OCI-LY1 (cell line): ENCODE measurements around the gene SMIM22.

Experiments used
- CTCF ChIP-seq: fragments of 200-600 bp; sonication (generic), shearing (Covaris generic); IDR thresholded peaks from 2 replicates; pipeline ENCODE4 v1.5.1; 2017; ENCODE audit warnings: mild to moderate bottlenecking, antibody characterized with exemption, low read length, moderate library complexity, mixed read lengths
- EZH2 ChIP-seq: fragments of 200-600 bp; sonication (generic), shearing (Covaris generic); IDR thresholded peaks from 2 replicates; pipeline ENCODE4 v1.8.0; 2017; ENCODE audit warnings: borderline replicate concordance, mixed run types, mild to moderate bottlenecking, antibody characterized with exemption, low read length, moderate library complexity, mixed read lengths

- no peak for TF ChIP-seq CTCF
- no peak for TF ChIP-seq EZH2
These were observed 11.1 kb downstream of the SMIM22 start for GRCh38 chr16:4806280-4806679.
